Peyer's patch (tissue), 4 donors: ENCODE results near the gene PRRT2.
"Not testable (repeated sequence)": the region's sequence is repeated elsewhere in the genome, so short reads cannot be mapped to it uniquely, and the experiment has no call there.

ENCODE experiments used
- CTCF ChIP-seq, 6 experiments: fragments of 450-650 bp in 4 of 6; fragments of 200-600 bp in 2 of 6; sonication (generic) in 1 of 6; IDR thresholded peaks; one replicate each; pipeline ENCODE4 v1.5.1; 2017 to 2019; ENCODE audit warnings: antibody characterized with exemption in 6 of 6, mild to moderate bottlenecking in 3 of 6, moderate library complexity in 1 of 6
- POLR2A ChIP-seq, 2 donors: fragments of 450-650 bp; IDR thresholded peaks; one replicate each; pipeline ENCODE4 v1.5.1; 2017; ENCODE audit warnings: antibody characterized with exemption in 2 of 2, mild to moderate bottlenecking in 2 of 2, moderate library complexity in 2 of 2

GRCh38 chr16:29833219-29833618 lies 21.2 kb downstream of the PRRT2 start:
- not testable (repeated sequence) for TF ChIP-seq CTCF, POLR2A (IDR thresholded peaks at IDR 0.05)
